HG02763 (cell line): ENCODE data around the gene ARFGEF3.

Source experiments
- ATAC-seq: cut with Tn5 transposase; IDR thresholded peaks from one replicate; pipeline ENCODE4 v1.9.1; 2021; ENCODE audit warnings: mild to moderate bottlenecking, moderate library complexity; ENCODE audit not compliant: unreplicated experiment

Gene ARFGEF3

GRCh38 chr6:138238368-138238767 lies 76.6 kb downstream of the ARFGEF3 start:
- ATAC-seq = no peak

GRCh38 chr6:138239774-138240173 lies 78.0 kb downstream of the ARFGEF3 start:
- no peak for ATAC-seq

- ATAC-seq = no peak
Measured at GRCh38 chr6:138240476-138241245, 78.9 kb downstream of the ARFGEF3 start.

GRCh38 chr6:138241381-138241780 lies 79.6 kb downstream of the ARFGEF3 start:
- ATAC-seq = no peak

- ATAC-seq = no peak
Measured at GRCh38 chr6:138241934-138242333, 80.2 kb downstream of the ARFGEF3 start.

- ATAC-seq = no peak
Measured at GRCh38 chr6:138242987-138243592, 81.4 kb downstream of the ARFGEF3 start.

GRCh38 chr6:138245751-138246150 lies 84.0 kb downstream of the ARFGEF3 start:
- ATAC-seq = no peak

GRCh38 chr6:138246650-138247440 lies 85.1 kb downstream of the ARFGEF3 start:
- ATAC-seq = no peak

- ATAC-seq = no peak
Measured at GRCh38 chr6:138248011-138248410, 86.3 kb downstream of the ARFGEF3 start.

GRCh38 chr6:138248878-138249277 lies 87.1 kb downstream of the ARFGEF3 start:
- no peak for ATAC-seq

- ATAC-seq = no peak
Measured at GRCh38 chr6:138250053-138250452, 88.3 kb downstream of the ARFGEF3 start.

- no peak for ATAC-seq
Measured at GRCh38 chr6:138250513-138251247, 88.9 kb downstream of the ARFGEF3 start.

- no peak for ATAC-seq
Measured at GRCh38 chr6:138253731-138254130, 92.0 kb downstream of the ARFGEF3 start.

GRCh38 chr6:138255443-138255842 lies 93.7 kb downstream of the ARFGEF3 start:
- ATAC-seq = no peak

GRCh38 chr6:138257638-138258040 lies 95.9 kb downstream of the ARFGEF3 start:
- no peak for ATAC-seq

- no peak for ATAC-seq
Measured at GRCh38 chr6:138258197-138258596, 96.5 kb downstream of the ARFGEF3 start.

- ATAC-seq = no peak
Measured at GRCh38 chr6:138258991-138259390, 97.3 kb downstream of the ARFGEF3 start.

GRCh38 chr6:138261116-138261780 lies 99.5 kb downstream of the ARFGEF3 start:
- ATAC-seq = no peak

GRCh38 chr6:138263963-138264362 lies 102.2 kb downstream of the ARFGEF3 start:
- ATAC-seq = no peak

GRCh38 chr6:138264372-138264880 lies 102.7 kb downstream of the ARFGEF3 start:
- ATAC-seq = no peak
